Endothelial cell of umbilical vein (primary cell): ENCODE data around the gene MEPCE. TPM values are rescaled to one million over a fixed set of nuclear protein-coding genes. Genes with fewer than 3 reads are reported as not detected.

Experiments used
- BruUV-seq: library from RNA; stranded (reverse); fragments of 400-500 nt; replicated peaks from 2 replicates; lab custom pipeline; 2021; lab: Mats Ljungman, UMichigan
- CTCF ChIA-PET: fragments of 300-600, 350-600 bp; sonication (Branson Sonifier 250); formaldehyde crosslinking; loops from one replicate; lab custom pipeline; 2021; ENCODE audit warnings: antibody characterized with exemption, inconsistent platforms; lab: Charles Lee
- POLR2A ChIA-PET: fragments of 300-600, 350-600 bp; sonication (Branson Sonifier 250); formaldehyde crosslinking; loops from one replicate; lab custom pipeline; 2021; ENCODE audit warnings: antibody characterized with exemption, inconsistent platforms; lab: Charles Lee
- DNase-seq: peaks from one replicate; pipeline ENCODE4 v3.0.0-alpha.2; 2011; ENCODE audit warnings: low read depth, low spot score
- FAIRE-seq: peaks from 2 replicates; lab custom pipeline; 2011; peaks lifted over from hg19 to GRCh38; lab: Jason Lieb, UNC
- H2AFZ ChIP-seq: 2 replicates; pipeline ENCODE4 v1.6.0; 2012; ENCODE audit warnings: low read depth, low read length, control low read depth, inconsistent platforms
- H3K27ac ChIP-seq: 2 replicates; pipeline ENCODE4 v1.5.1; 2011; ENCODE audit warnings: low read depth, mild to moderate bottlenecking, control low read depth, low read length, moderate library complexity; ENCODE audit not compliant: insufficient read depth
- H3K27me3 ChIP-seq, 2 experiments: 2 replicates each; pipeline versions ENCODE4 v1.6.0 to v1.6.1; 2011; ENCODE audit warnings: low read length in 2 of 2, mixed read lengths in 1 of 2; ENCODE audit not compliant: control insufficient read depth in 2 of 2, insufficient read depth in 2 of 2
- H3K36me3 ChIP-seq, 2 experiments: 2 replicates in 1 of 2; 3 replicates in 1 of 2; pipeline ENCODE4 v1.5.1; 2011; ENCODE audit warnings: low read length in 2 of 2, mild to moderate bottlenecking in 1 of 2, moderate library complexity in 1 of 2; ENCODE audit not compliant: control insufficient read depth in 2 of 2, insufficient read depth in 2 of 2; ENCODE audit errors: extremely low read depth in 1 of 2
- H3K4me1 ChIP-seq: 3 replicates; pipeline ENCODE4 v1.5.1; 2011; ENCODE audit warnings: mild to moderate bottlenecking, low read length; ENCODE audit not compliant: control insufficient read depth, insufficient read depth; ENCODE audit errors: extremely low read depth
- H3K4me2 ChIP-seq: 2 replicates; pipeline ENCODE4 v1.6.1; 2011; ENCODE audit warnings: low read length, control low read depth, mixed read lengths; ENCODE audit not compliant: insufficient read depth
- H3K4me3 ChIP-seq, 3 experiments: fragments of 200-600 bp in 1 of 3; sonication (generic), shearing (Covaris generic) in 1 of 3; replicated peaks in 1 of 3; 2 replicates each; pipeline ENCODE4 v1.5.1; 2011 to 2016; ENCODE audit warnings: control low read depth in 3 of 3, low read length in 3 of 3, mild to moderate bottlenecking in 2 of 3, inconsistent platforms in 1 of 3, low read depth in 1 of 3, moderate library complexity in 1 of 3; ENCODE audit not compliant: insufficient read depth in 1 of 3
- H3K79me2 ChIP-seq: 2 replicates; pipeline ENCODE4 v1.6.0; 2012; ENCODE audit warnings: low read length, inconsistent platforms; ENCODE audit not compliant: control insufficient read depth, insufficient read depth
- H3K9ac ChIP-seq: replicated peaks from 2 replicates; pipeline ENCODE3; 2011; ENCODE audit warnings: low read length, control low read depth; ENCODE audit not compliant: insufficient read depth; ENCODE audit errors: extremely low read depth
- H3K9me1 ChIP-seq: replicated peaks from 3 replicates; pipeline ENCODE4 v1.6.0; 2011; ENCODE audit warnings: mild to moderate bottlenecking, low read length; ENCODE audit not compliant: control insufficient read depth, insufficient read depth; ENCODE audit errors: extremely low read depth
- H3K9me3 ChIP-seq: replicated peaks from 2 replicates; pipeline ENCODE4 v1.5.1; 2012; ENCODE audit warnings: low read length, inconsistent platforms; ENCODE audit not compliant: control insufficient read depth, insufficient read depth
- H4K20me1 ChIP-seq: replicated peaks from 2 replicates; pipeline ENCODE3; 2011; ENCODE audit warnings: mild to moderate bottlenecking, low read length; ENCODE audit not compliant: control insufficient read depth, insufficient read depth; ENCODE audit errors: extremely low read depth
- CTCF ChIP-seq, 2 donors: IDR thresholded peaks; 1 replicate in 1 of 2; 2 replicates in 1 of 2; pipeline ENCODE4 v1.5.1; 2011; ENCODE audit warnings: low read length in 2 of 2, mild to moderate bottlenecking in 2 of 2, moderate library complexity in 2 of 2, control low read depth in 1 of 2, inconsistent platforms in 1 of 2, low read depth in 1 of 2; ENCODE audit not compliant: insufficient read depth in 1 of 2; ENCODE audit errors: extremely low read depth in 1 of 2
- EZH2 ChIP-seq: IDR thresholded peaks from 2 replicates; pipeline ENCODE4 v1.6.1; 2012; ENCODE audit warnings: borderline replicate concordance, low read depth, mild to moderate bottlenecking, moderate library complexity, low read length, inconsistent platforms; ENCODE audit not compliant: severe bottlenecking
- FOS ChIP-seq: IDR thresholded peaks from 2 replicates; pipeline ENCODE4 v1.6.1; 2011; ENCODE audit warnings: mild to moderate bottlenecking, low read length, moderate library complexity, borderline replicate concordance; ENCODE audit not compliant: insufficient read depth
- GATA2 ChIP-seq: IDR thresholded peaks from 2 replicates; pipeline ENCODE4 v1.7.0; 2011; ENCODE audit warnings: low read depth, mild to moderate bottlenecking, moderate library complexity, mixed read lengths, low read length; ENCODE audit not compliant: insufficient read length, insufficient read depth
- JUN ChIP-seq: IDR thresholded peaks from 2 replicates; pipeline ENCODE4 v1.6.1; 2011; ENCODE audit warnings: borderline replicate concordance, low read depth; ENCODE audit not compliant: insufficient read length, insufficient read depth
- MAX ChIP-seq: IDR thresholded peaks from 2 replicates; pipeline ENCODE4 v1.6.1; 2011; ENCODE audit not compliant: insufficient read depth, insufficient read length
- MYC ChIP-seq: IDR thresholded peaks from one replicate; pipeline ENCODE4 v1.6.1; 2011; ENCODE audit warnings: mild to moderate bottlenecking, low read depth, low read length
- POLR2A ChIP-seq: IDR thresholded peaks from 2 replicates; pipeline ENCODE4 v1.6.1; 2012; ENCODE audit warnings: low read depth, mild to moderate bottlenecking, control low read depth, low read length
- POLR2AphosphoS5 ChIP-seq: IDR thresholded peaks from 2 replicates; pipeline ENCODE4 v1.6.1; 2012; ENCODE audit warnings: low read depth, mild to moderate bottlenecking, control low read depth, low read length, moderate library complexity; ENCODE audit not compliant: insufficient read depth
- dilution Hi-C: fragments of 300-500 bp; cut with MboI; formaldehyde crosslinking; loops from one replicate; pipeline ENCODE4 v1.15.0; 2019; ENCODE audit warnings: low sequenced_read_pairs; ENCODE audit not compliant: extremely low pct_ligation_motif_present
- intact Hi-C: fragments of 100-400 bp; cut with micrococcal nuclease; formaldehyde crosslinking; loops from one replicate; pipeline ENCODE4 v1.10.0; 2022
- polyA plus RNA-seq, 4 experiments: library from polyadenylated mRNA; depleted of rRNA in 3 of 4; stranded (reverse) in 3 of 4; unstranded in 1 of 4; fragments of >200 nt; gene quantifications; 2 replicates each; pipeline versions ENCODE4 v1.2.1 to v1.2.3, GENCODE V29; 2011 to 2012; ENCODE audit warnings: missing spikeins in 1 of 4
- total RNA-seq: library from RNA; stranded (reverse); gene quantifications from 2 replicates; pipeline ENCODE4 v1.2.3, GENCODE V29; 2021

Gene MEPCE
- total and polyA plus RNA-seq, 2 donors (not counting 3 experiments of a cell fraction or from before 2014, with no cell fraction given) = 23.3 to 45.8 TPM

- H3K4me2 ChIP-seq = no peak overlapping the region
- no peak overlapping the region for H3K27ac ChIP-seq
- no peaks in the 10 kb centered on the region for H3K9me3 ChIP-seq
- no peak overlapping the region for H3K9ac ChIP-seq
- dilution Hi-C loops (no loop called here), intact Hi-C loops (no loop called here)
- ChIA-PET POLR2A (no interaction called here), CTCF (interaction anchor here (2.2 kb wide), 1 partner anchor 10 kb away, joined by 10 read pairs; no protein-coding TSS in a partner anchor)
- TF ChIP-seq FOS (no peak), POLR2AphosphoS5 (no peak)
- H3K9me1 ChIP-seq = no peaks in the 10 kb centered on the region
- DNase-seq = no peak
- no peaks in the 10 kb centered on the region for H3K79me2 ChIP-seq
- peaks cover 2 to 10% of the 10 kb centered on the region in 2 experiments for H3K27me3 ChIP-seq
- no peak overlapping the region for H2AFZ ChIP-seq
- H3K36me3 ChIP-seq = no peaks in the 10 kb centered on the region
- no peak overlapping the region for H3K4me3 ChIP-seq
- no peaks in the 10 kb centered on the region for H3K4me1 ChIP-seq
- no peaks in the 10 kb centered on the region for H4K20me1 ChIP-seq
- no TSS peak for BruUV-seq
- no peak for FAIRE-seq
These were observed 32.1 kb upstream of the MEPCE start for GRCh38 chr7:100397315-100398081.

- BruUV-seq = no TSS peak
- H3K9me3 ChIP-seq = no peaks in the 10 kb centered on the region
- POLR2A ChIA-PET = no interaction called here
These were observed 31.4 kb upstream of the MEPCE start for GRCh38 chr7:100398239-100398638.

More at GRCh38 chr7:100398239-100398638, 31.4 kb upstream of the MEPCE start:
- dilution Hi-C loops = no loop called here
- Histone ChIP-seq H3K9me1 (no peaks in the 10 kb centered on the region), H3K36me3 (no peaks in the 10 kb centered on the region), H3K27me3 (peaks cover 2 to 10% of the 10 kb centered on the region in 2 experiments), H4K20me1 (no peaks in the 10 kb centered on the region), H3K4me2 (no peak overlapping the region), H3K9ac (no peak overlapping the region), H3K79me2 (no peaks in the 10 kb centered on the region), H3K4me3 (no peak overlapping the region), H3K27ac (no peak overlapping the region), H2AFZ (no peak overlapping the region), H3K4me1 (no peaks in the 10 kb centered on the region)
- TF ChIP-seq MAX (no peak), CTCF (IDR thresholded peaks at IDR 0.05; ENCODE audit: extremely low read depth in 1 of 2, insufficient read depth in 1 of 2, low read depth in 1 of 2, low read length in 2 of 2) (no peak), POLR2A (no peak), MYC (no peak), GATA2 (no peak), JUN (no peak), POLR2AphosphoS5 (no peak), FOS (no peak), EZH2 (no peak)
- DNase-seq (no peak), FAIRE-seq (no peak)
- intact Hi-C loops = no loop called here
- CTCF ChIA-PET = interaction anchor here (2.2 kb wide), 1 partner anchor 9 kb away, joined by 10 read pairs; no protein-coding TSS in a partner anchor
